C4-2B (cell line): ENCODE results near the gene H2AZ1.

Source experiments
- ZFX ChIP-seq: fragments of 450-650 bp; IDR thresholded peaks from 2 replicates; pipeline ENCODE4 v1.6.1; 2017
- TF ChIP-seq, protein P1 (sequence below): fragments of 450-650 bp; conservative IDR thresholded peaks from 2 replicates; pipeline ENCODE4 v1.5.1; 2017; ENCODE audit warnings: mild to moderate bottlenecking

DNA sequence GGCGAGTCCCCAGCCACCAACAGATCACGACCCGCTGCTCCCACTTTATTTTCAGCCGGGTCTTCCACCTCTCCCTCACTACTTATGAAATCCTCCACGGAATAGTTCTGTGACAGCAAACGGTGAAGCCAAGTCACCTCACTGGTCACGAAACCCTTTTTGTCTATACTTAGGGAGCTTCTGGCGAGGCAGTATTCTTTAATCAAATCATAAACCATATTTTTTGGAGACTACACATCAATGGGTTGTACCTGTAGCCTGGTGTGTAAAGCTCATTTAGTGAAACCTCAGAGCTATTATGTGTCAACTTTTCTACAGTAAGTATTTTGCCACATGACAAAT is 809 bp upstream of the H2AZ1 start:
- TF ChIP-seq, protein P1, sequence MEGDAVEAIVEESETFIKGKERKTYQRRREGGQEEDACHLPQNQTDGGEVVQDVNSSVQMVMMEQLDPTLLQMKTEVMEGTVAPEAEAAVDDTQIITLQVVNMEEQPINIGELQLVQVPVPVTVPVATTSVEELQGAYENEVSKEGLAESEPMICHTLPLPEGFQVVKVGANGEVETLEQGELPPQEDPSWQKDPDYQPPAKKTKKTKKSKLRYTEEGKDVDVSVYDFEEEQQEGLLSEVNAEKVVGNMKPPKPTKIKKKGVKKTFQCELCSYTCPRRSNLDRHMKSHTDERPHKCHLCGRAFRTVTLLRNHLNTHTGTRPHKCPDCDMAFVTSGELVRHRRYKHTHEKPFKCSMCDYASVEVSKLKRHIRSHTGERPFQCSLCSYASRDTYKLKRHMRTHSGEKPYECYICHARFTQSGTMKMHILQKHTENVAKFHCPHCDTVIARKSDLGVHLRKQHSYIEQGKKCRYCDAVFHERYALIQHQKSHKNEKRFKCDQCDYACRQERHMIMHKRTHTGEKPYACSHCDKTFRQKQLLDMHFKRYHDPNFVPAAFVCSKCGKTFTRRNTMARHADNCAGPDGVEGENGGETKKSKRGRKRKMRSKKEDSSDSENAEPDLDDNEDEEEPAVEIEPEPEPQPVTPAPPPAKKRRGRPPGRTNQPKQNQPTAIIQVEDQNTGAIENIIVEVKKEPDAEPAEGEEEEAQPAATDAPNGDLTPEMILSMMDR = no peak
- no peak for TF ChIP-seq ZFX
